MCF 10A (cell line): ENCODE data around the gene SLC2A1. TPM values are rescaled to one million over a fixed set of nuclear protein-coding genes. Genes with fewer than 3 reads are reported as not detected.

Experiments used
- BruUV-seq: library from RNA; stranded (reverse); fragments of 400-500 nt; replicated peaks from 2 replicates; lab custom pipeline; 2021; lab: Mats Ljungman, UMichigan
- CTCF ChIA-PET: fragments of 300-600 bp; sonication (Branson Sonifier 250); formaldehyde crosslinking; extraction: SDS; loops from one replicate; lab custom pipeline; 2021; ENCODE audit warnings: antibody characterized with exemption, inconsistent platforms; lab: Yijun Ruan, JAX
- POLR2A ChIA-PET: fragments of 300-600, 350-650 bp; sonication (Branson Sonifier 250); formaldehyde crosslinking; extraction: SDS; loops from one replicate; lab custom pipeline; 2020; ENCODE audit warnings: antibody characterized with exemption, inconsistent platforms; lab: Yijun Ruan, JAX
- DNase-seq: peaks from one replicate; pipeline ENCODE4 v3.0.0-alpha.2; 2018; ENCODE audit not compliant: unreplicated experiment
- H3K27ac Mint-ChIP-seq: one replicate; pipeline ENCODE4 v1.8.0; 2022; ENCODE audit warnings: mild to moderate bottlenecking, low read depth, mixed read lengths; ENCODE audit not compliant: unreplicated experiment
- H3K27me3 Mint-ChIP-seq: one replicate; pipeline ENCODE4 v1.8.0; 2022; ENCODE audit warnings: mixed read lengths; ENCODE audit not compliant: insufficient read depth, unreplicated experiment
- H3K36me3 Mint-ChIP-seq: one replicate; pipeline ENCODE4 v1.8.0; 2022; ENCODE audit warnings: mild to moderate bottlenecking, moderate library complexity, mixed read lengths; ENCODE audit not compliant: insufficient read depth, unreplicated experiment
- H3K4me1 Mint-ChIP-seq: one replicate; pipeline ENCODE4 v1.8.0; 2022; ENCODE audit warnings: mixed read lengths; ENCODE audit not compliant: insufficient read depth, unreplicated experiment
- H3K4me3 Mint-ChIP-seq: one replicate; pipeline ENCODE4 v1.8.0; 2022; ENCODE audit warnings: mild to moderate bottlenecking, moderate library complexity, mixed read lengths; ENCODE audit not compliant: unreplicated experiment
- H3K9me3 Mint-ChIP-seq: one replicate; pipeline ENCODE4 v1.8.0; 2022; ENCODE audit warnings: mixed read lengths; ENCODE audit not compliant: unreplicated experiment
- CTCF ChIP-seq: fragments of 200-600 bp; IDR thresholded peaks from one replicate; pipeline ENCODE4 v1.8.0; 2022; ENCODE audit warnings: antibody characterized with exemption, mild to moderate bottlenecking; ENCODE audit not compliant: unreplicated experiment
- intact Hi-C: fragments of 100-400 bp; cut with micrococcal nuclease; formaldehyde crosslinking; loops from 2 replicates; pipeline ENCODE4 v1.14.1; 2022
- total RNA-seq: library from RNA; stranded (reverse); gene quantifications from 2 replicates; pipeline ENCODE4 v1.2.3, GENCODE V29; 2022

The SLC2A1 gene
- total RNA-seq, 1 experiment from 2014 or later, result 87.5 TPM

DNA sequence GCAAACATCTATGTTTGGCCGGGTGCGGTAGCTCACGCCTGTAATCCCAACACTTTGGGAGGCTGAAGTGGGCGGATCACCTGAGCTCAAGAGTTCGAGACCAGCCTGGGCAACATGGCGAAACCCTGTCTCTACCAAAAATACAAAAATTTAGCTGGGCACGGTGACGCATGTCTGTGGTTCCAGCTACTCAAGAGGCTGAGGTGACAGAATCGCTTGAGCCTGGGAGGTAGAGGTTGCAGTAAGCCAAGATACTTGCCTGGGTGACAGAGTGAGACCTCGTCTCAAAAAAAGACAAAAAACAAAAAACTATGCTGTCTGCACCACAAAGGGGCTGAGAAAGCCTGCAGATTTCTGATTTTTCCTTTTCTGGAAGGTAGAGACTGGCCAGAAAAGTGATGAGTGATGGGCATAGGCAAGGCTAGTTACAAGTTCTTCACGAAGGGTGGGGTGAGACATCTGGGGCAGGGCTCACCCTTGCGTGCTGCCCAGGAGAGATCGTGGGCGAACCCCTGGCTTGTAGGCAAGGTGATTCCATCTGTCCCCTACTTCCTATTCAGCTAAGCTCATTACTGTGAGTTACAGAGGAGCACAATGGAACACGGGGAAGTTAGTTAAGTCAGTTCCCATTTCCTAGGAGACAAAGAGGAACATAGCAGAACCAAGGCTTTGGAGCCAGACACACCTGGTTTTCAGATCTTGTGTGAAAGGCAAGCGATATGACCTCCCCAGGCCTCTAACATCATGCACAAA lies 3.2 kb downstream of the SLC2A1 start:
- peaks cover 14% of the 10 kb centered on the region for H3K36me3 Mint-ChIP-seq
- no peak overlapping the region for H3K27ac Mint-ChIP-seq
- POLR2A ChIA-PET, result interaction anchor here (1.2 to 16.8 kb wide), 6 partner anchors 12 to 94 kb away, joined by 4 to 403 read pairs (median 16); no protein-coding TSS in a partner anchor
- CTCF ChIA-PET, result interaction anchor here (0.5 to 2.8 kb wide), 7 partner anchors 9 to 207 kb away, joined by 3 to 14 read pairs (median 6); no protein-coding TSS in a partner anchor
- H3K27me3 Mint-ChIP-seq, result no peaks in the 10 kb centered on the region
- no peak for DNase-seq
- intact Hi-C loops, result loop anchor here (5.0 kb wide), 2 partner anchors 33 to 67 kb away; no protein-coding TSS in a partner anchor
- no peak for TF ChIP-seq CTCF
- BruUV-seq, result no TSS peak
- H3K4me1 Mint-ChIP-seq, result peaks cover 21% of the 10 kb centered on the region
- H3K4me3 Mint-ChIP-seq, result peak overlapping the region; percentile 91
- H3K9me3 Mint-ChIP-seq, result no peaks in the 10 kb centered on the region

GRCh38 chr1:42953182-42954180 lies 5.2 kb downstream of the SLC2A1 start:
- POLR2A ChIA-PET, result interaction anchor here (0.6 to 16.8 kb wide), 3 partner anchors 10 to 424 kb away, joined by 3 to 403 read pairs (median 6); no protein-coding TSS in a partner anchor
- H3K4me1 Mint-ChIP-seq, result peaks cover 32% of the 10 kb centered on the region

GRCh38 chr1:42952303-42953001 lies 6.2 kb downstream of the SLC2A1 start:
- intact Hi-C loops, result no loop called here
- no TSS peak for BruUV-seq
- POLR2A ChIA-PET, result interaction anchor here (0.5 to 16.8 kb wide), 4 partner anchors 11 to 489 kb away, joined by 3 to 403 read pairs (median 5); no protein-coding TSS in a partner anchor
- no peaks in the 10 kb centered on the region for H3K27me3 Mint-ChIP-seq
- no peak for DNase-seq
- CTCF ChIA-PET, result interaction anchor here (0.6 to 1.7 kb wide), 8 partner anchors 9 to 1775 kb away, joined by 3 to 5 read pairs (median 4); no protein-coding TSS in a partner anchor
- H3K36me3 Mint-ChIP-seq, result peaks cover 14% of the 10 kb centered on the region
- TF ChIP-seq CTCF, result no peak
- no peaks in the 10 kb centered on the region for H3K9me3 Mint-ChIP-seq
- no peak overlapping the region for H3K27ac Mint-ChIP-seq
- H3K4me3 Mint-ChIP-seq, result no peak overlapping the region
- H3K4me1 Mint-ChIP-seq, result peaks cover 32% of the 10 kb centered on the region

More at GRCh38 chr1:42953182-42954180, 5.2 kb downstream of the SLC2A1 start:
- H3K4me3 Mint-ChIP-seq, result no peak overlapping the region
- H3K9me3 Mint-ChIP-seq, result no peaks in the 10 kb centered on the region
- DNase-seq, result no peak
- CTCF ChIA-PET, result interaction anchor here (0.7 to 1.8 kb wide), 7 partner anchors 10 to 120 kb away, joined by 3 to 9 read pairs (median 4); no protein-coding TSS in a partner anchor
- H3K27ac Mint-ChIP-seq, result no peak overlapping the region
- peaks cover 14% of the 10 kb centered on the region for H3K36me3 Mint-ChIP-seq
- no peak for TF ChIP-seq CTCF
- no TSS peak for BruUV-seq
- intact Hi-C loops, result no loop called here
- no peaks in the 10 kb centered on the region for H3K27me3 Mint-ChIP-seq
